Neural cell (in vitro differentiated cells): ENCODE results near the gene LAMTOR3.

Experiments used
- CTCF ChIP-seq: fragments of 450-650 bp; IDR thresholded peaks from 2 replicates; pipeline ENCODE4 v1.5.1; 2014; ENCODE audit warnings: antibody characterized with exemption, mild to moderate bottlenecking, moderate library complexity; ENCODE audit not compliant: poor library complexity, severe bottlenecking
- EZH2 ChIP-seq: fragments of 200-600, 300-800 bp; shearing (Covaris generic), sonication (generic); IDR thresholded peaks from 2 replicates; pipeline ENCODE4 v1.6.1; 2014; ENCODE audit warnings: antibody characterized with exemption, low read length, borderline replicate concordance, mild to moderate bottlenecking; ENCODE audit not compliant: insufficient read depth, poor library complexity, severe bottlenecking
- MXI1 ChIP-seq: fragments of 450-650 bp; conservative IDR thresholded peaks from 2 replicates; pipeline ENCODE4 v1.6.1; 2014; ENCODE audit warnings: antibody characterized with exemption, mild to moderate bottlenecking; ENCODE audit not compliant: poor library complexity, severe bottlenecking
- POLR2AphosphoS5 ChIP-seq: IDR thresholded peaks from 2 replicates; pipeline ENCODE4 v1.6.1; 2012
- RAD21 ChIP-seq: fragments of 450-650 bp; conservative IDR thresholded peaks from 2 replicates; pipeline ENCODE4 v1.6.1; 2014; ENCODE audit warnings: antibody characterized with exemption, mild to moderate bottlenecking, moderate library complexity
- SMC3 ChIP-seq: fragments of 450-650 bp; conservative IDR thresholded peaks from 2 replicates; pipeline ENCODE4 v1.6.1; 2014; ENCODE audit warnings: antibody characterized with exemption, mild to moderate bottlenecking, moderate library complexity; ENCODE audit not compliant: poor library complexity
- TF ChIP-seq, protein P1 (sequence below): IDR thresholded peaks from 2 replicates; pipeline ENCODE4 v1.6.1; 2012; ENCODE audit warnings: borderline replicate concordance

DNA sequence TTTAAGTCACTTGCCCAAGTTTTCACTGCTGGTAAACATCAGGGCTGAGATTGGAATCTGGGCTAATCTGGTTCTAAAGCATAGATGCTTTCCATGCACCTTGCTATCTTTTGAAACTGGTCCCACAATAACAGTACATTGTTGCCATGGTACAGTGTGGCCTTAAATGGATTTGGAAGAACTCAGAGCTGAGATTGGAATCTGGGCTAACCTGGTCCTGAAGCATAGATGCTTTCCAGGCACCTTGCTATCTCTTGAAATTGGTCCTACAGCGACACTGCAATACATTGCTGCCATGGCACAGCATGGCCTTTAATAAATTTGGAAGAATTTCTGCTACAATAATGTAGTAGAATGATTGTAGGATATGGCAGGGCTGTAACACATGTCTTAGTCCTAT, 49.0 kb downstream of the LAMTOR3 start:
- no peak for TF ChIP-seq CTCF
- TF ChIP-seq, protein P1, sequence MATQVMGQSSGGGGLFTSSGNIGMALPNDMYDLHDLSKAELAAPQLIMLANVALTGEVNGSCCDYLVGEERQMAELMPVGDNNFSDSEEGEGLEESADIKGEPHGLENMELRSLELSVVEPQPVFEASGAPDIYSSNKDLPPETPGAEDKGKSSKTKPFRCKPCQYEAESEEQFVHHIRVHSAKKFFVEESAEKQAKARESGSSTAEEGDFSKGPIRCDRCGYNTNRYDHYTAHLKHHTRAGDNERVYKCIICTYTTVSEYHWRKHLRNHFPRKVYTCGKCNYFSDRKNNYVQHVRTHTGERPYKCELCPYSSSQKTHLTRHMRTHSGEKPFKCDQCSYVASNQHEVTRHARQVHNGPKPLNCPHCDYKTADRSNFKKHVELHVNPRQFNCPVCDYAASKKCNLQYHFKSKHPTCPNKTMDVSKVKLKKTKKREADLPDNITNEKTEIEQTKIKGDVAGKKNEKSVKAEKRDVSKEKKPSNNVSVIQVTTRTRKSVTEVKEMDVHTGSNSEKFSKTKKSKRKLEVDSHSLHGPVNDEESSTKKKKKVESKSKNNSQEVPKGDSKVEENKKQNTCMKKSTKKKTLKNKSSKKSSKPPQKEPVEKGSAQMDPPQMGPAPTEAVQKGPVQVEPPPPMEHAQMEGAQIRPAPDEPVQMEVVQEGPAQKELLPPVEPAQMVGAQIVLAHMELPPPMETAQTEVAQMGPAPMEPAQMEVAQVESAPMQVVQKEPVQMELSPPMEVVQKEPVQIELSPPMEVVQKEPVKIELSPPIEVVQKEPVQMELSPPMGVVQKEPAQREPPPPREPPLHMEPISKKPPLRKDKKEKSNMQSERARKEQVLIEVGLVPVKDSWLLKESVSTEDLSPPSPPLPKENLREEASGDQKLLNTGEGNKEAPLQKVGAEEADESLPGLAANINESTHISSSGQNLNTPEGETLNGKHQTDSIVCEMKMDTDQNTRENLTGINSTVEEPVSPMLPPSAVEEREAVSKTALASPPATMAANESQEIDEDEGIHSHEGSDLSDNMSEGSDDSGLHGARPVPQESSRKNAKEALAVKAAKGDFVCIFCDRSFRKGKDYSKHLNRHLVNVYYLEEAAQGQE, result no peak
- TF ChIP-seq SMC3, result no peak
- no peak for TF ChIP-seq POLR2AphosphoS5
- TF ChIP-seq RAD21, result no peak
- TF ChIP-seq EZH2, result no peak
- TF ChIP-seq MXI1, result no peak
